IPS-18a (cell line): ENCODE data around the gene DEFB114.

Source experiments
- H3K27ac ChIP-seq: one replicate; pipeline ENCODE4 v1.5.1; 2013; ENCODE audit warnings: low read length
- H3K27me3 ChIP-seq: one replicate; pipeline ENCODE4 v1.6.1; 2013; ENCODE audit warnings: mild to moderate bottlenecking, low read length; ENCODE audit not compliant: control insufficient read depth, insufficient read depth
- H3K36me3 ChIP-seq: one replicate; pipeline ENCODE4 v1.6.1; 2013; ENCODE audit warnings: low read depth, low read length; ENCODE audit not compliant: control insufficient read depth
- H3K4me1 ChIP-seq: one replicate; pipeline ENCODE4 v1.6.1; 2013; ENCODE audit warnings: low read depth, low read length; ENCODE audit not compliant: control insufficient read depth
- H3K4me3 ChIP-seq: one replicate; pipeline ENCODE4 v1.5.1; 2013; ENCODE audit warnings: low read length
- H3K9ac ChIP-seq: one replicate; pipeline ENCODE4 v1.6.1; 2013; ENCODE audit warnings: mild to moderate bottlenecking, low read length, moderate library complexity
- H3K9me3 ChIP-seq: one replicate; pipeline ENCODE4 v1.6.1; 2013; ENCODE audit warnings: low read depth, low read length; ENCODE audit not compliant: control insufficient read depth

The DEFB114 gene

GRCh38 chr6:49935387-49935786, 28.6 kb downstream of the DEFB114 start:
- Histone ChIP-seq H3K27ac (no peak overlapping the region), H3K27me3 (no peaks in the 10 kb centered on the region), H3K9ac (no peak overlapping the region), H3K36me3 (no peaks in the 10 kb centered on the region), H3K4me1 (no peaks in the 10 kb centered on the region), H3K4me3 (no peak overlapping the region), H3K9me3 (no peaks in the 10 kb centered on the region)

GRCh38 chr6:49934770-49935169, 29.2 kb downstream of the DEFB114 start:
- Histone ChIP-seq H3K36me3 (no peaks in the 10 kb centered on the region), H3K9me3 (no peaks in the 10 kb centered on the region), H3K27me3 (no peaks in the 10 kb centered on the region), H3K9ac (no peak overlapping the region), H3K27ac (no peak overlapping the region), H3K4me1 (no peaks in the 10 kb centered on the region), H3K4me3 (no peak overlapping the region)

DNA sequence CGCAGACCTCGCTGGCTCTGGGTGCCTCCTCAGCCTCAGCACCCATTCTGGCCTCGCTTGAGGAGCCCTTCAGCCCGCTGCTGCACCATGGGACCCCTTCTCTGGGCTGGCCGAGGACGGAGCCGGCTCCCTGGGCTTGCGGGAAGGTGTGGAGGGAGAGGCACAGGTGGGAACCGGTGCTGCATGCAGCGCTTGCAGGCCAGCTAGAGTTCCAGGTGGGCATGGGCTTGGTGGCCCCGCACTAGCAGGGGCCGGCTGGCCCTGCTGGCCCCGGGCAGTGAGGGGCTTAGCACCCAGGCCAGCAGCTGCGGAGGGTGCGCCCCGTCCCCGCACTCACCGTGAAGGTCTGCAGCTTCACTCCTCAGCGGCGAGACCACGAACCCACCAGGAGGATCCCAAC, 30.4 kb downstream of the DEFB114 start:
- H3K9me3 ChIP-seq: no peaks in the 10 kb centered on the region
- no peak overlapping the region for H3K27ac ChIP-seq
- H3K36me3 ChIP-seq: no peaks in the 10 kb centered on the region
- no peak overlapping the region for H3K4me3 ChIP-seq
- H3K4me1 ChIP-seq: no peaks in the 10 kb centered on the region
- no peaks in the 10 kb centered on the region for H3K27me3 ChIP-seq
- H3K9ac ChIP-seq: no peak overlapping the region

DNA sequence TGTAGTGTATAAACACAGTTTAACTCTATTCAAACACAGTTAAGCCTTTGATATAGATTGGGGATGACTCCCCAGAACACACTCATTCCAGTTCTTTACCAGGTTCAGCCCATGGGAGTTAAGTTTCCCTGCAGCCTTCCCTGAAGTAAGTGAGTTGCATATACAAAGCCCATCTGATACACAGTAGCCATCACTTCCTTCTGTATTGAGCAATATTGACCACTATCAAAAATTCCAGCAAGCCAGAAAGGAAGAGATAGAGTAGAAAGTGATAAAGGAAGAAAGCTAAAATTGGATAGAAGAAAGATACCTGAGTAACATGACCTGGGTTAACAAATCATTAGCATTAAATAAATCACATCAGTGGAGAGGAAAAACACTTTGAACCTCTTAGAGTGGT, 34.6 kb downstream of the DEFB114 start:
- H3K27me3 ChIP-seq: no peaks in the 10 kb centered on the region
- H3K27ac ChIP-seq: no peak overlapping the region
- no peaks in the 10 kb centered on the region for H3K4me1 ChIP-seq
- H3K9me3 ChIP-seq: no peaks in the 10 kb centered on the region
- H3K9ac ChIP-seq: no peak overlapping the region
- no peak overlapping the region for H3K4me3 ChIP-seq
- no peaks in the 10 kb centered on the region for H3K36me3 ChIP-seq

DNA sequence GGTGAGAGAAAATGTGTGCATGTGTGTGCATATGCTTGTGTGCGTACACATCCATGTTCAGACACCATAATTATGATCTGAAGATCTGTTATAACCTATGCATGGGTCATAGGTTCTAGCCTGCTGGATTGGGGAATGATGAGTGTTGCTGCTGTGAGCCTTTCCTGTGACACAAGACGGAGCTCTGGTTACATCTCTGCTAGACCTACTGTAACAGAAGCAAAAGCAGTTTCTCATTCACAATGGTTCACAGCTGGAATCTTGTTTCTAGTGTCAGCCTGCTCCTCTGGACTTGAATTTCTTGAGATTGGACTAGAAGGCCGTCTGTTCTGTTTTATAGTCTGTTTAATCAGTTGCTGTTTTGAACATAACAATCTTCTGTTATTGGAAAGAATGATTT, 40.1 kb downstream of the DEFB114 start:
- H3K4me1 ChIP-seq: peaks cover 6% of the 10 kb centered on the region
- H3K27me3 ChIP-seq: no peaks in the 10 kb centered on the region
- no peaks in the 10 kb centered on the region for H3K36me3 ChIP-seq
- H3K9me3 ChIP-seq: no peaks in the 10 kb centered on the region
- H3K9ac ChIP-seq: no peak overlapping the region
- H3K27ac ChIP-seq: no peak overlapping the region
- no peak overlapping the region for H3K4me3 ChIP-seq

DNA sequence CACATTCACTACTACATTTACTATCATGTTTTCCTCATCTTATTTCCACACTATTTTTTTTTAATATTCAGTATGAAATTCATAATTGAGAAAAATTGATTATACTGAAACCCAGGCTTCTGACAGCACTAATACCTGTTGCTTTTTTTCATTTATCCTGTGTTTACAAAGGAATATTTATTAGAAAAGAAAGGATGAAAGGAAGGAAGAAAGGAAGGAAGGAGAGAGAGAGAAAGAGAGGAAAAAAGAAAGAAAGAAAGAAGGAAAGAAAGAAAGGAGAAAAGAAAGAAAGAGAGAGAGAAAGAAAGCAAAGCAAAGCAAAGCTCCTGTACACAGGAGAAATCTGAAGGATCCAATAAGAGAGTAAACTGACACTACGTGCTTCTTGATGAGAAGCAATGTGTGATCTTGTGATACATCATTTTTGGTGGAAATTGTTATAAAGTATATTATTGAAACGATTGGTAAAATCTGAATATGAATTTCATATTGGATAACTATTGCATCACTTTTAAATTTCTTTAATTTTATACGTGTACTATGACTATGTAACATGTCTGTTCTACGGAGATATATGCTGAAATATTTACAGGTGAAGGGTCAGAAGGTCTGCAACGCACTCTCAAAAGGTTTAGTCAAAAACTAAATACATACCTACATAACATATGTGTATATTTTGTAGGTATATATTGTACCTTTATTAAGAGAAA, 43.9 kb downstream of the DEFB114 start:
- no peak overlapping the region for H3K27ac ChIP-seq
- peaks cover 19% of the 10 kb centered on the region for H3K4me1 ChIP-seq
- no peak overlapping the region for H3K4me3 ChIP-seq
- H3K27me3 ChIP-seq: no peaks in the 10 kb centered on the region
- H3K36me3 ChIP-seq: no peaks in the 10 kb centered on the region
- no peak overlapping the region for H3K9ac ChIP-seq
- no peaks in the 10 kb centered on the region for H3K9me3 ChIP-seq

GRCh38 chr6:49919261-49919660, 44.7 kb downstream of the DEFB114 start:
- Histone ChIP-seq H3K27ac (no peak overlapping the region), H3K4me3 (no peak overlapping the region), H3K9me3 (no peaks in the 10 kb centered on the region), H3K36me3 (no peaks in the 10 kb centered on the region), H3K27me3 (no peaks in the 10 kb centered on the region), H3K9ac (no peak overlapping the region), H3K4me1 (peaks cover 20% of the 10 kb centered on the region)

DNA sequence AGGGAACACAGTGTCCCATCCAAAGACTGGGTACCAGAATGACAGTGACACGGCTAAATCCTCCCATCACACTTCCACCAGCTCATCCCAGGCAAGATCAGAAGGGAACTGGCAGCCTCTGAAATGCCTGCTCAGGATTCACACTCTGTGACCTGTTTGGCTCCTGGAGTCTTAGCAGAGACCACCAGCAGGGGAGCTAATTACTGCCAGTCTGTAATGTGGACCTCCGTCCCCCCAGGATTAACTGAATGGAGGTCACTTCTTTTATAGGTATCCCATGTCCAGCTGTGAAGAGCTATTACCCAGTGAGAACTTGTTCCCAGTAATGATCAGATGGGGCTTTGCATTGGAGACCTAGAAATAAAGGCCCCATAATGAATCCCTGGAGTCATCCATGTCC, 45.2 kb downstream of the DEFB114 start:
- H3K27ac ChIP-seq: no peak overlapping the region

DNA sequence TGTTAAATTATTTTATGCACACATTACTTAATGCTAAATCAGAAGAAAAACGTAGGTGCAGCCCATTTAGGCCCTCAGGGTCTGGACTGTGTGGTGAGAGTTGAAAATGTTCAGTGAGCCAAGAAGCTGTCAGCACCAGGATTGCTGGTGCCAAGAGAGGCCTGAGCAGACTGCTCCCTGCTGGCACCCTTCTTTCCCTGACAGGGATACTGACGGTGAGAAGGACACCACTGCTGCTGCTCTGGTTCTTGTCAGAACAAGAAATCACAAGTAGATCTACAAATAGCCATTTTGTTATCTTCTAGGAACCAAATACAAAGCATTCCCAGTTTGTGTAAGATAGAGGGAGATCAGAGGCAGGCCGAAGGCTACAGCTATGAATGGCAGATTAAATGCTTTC, 48.9 kb downstream of the DEFB114 start:
- peaks cover 56% of the 10 kb centered on the region for H3K4me1 ChIP-seq
- H3K27ac ChIP-seq: no peak overlapping the region
- no peak overlapping the region for H3K4me3 ChIP-seq
- no peaks in the 10 kb centered on the region for H3K36me3 ChIP-seq
- H3K27me3 ChIP-seq: no peaks in the 10 kb centered on the region
- H3K9me3 ChIP-seq: no peaks in the 10 kb centered on the region
- H3K9ac ChIP-seq: no peak overlapping the region

More for the DNA sequence above, 45.2 kb downstream of the DEFB114 start:
- Histone ChIP-seq H3K4me3 (no peak overlapping the region), H3K9ac (no peak overlapping the region), H3K9me3 (no peaks in the 10 kb centered on the region), H3K4me1 (peaks cover 25% of the 10 kb centered on the region), H3K27me3 (no peaks in the 10 kb centered on the region), H3K36me3 (no peaks in the 10 kb centered on the region)

DNA sequence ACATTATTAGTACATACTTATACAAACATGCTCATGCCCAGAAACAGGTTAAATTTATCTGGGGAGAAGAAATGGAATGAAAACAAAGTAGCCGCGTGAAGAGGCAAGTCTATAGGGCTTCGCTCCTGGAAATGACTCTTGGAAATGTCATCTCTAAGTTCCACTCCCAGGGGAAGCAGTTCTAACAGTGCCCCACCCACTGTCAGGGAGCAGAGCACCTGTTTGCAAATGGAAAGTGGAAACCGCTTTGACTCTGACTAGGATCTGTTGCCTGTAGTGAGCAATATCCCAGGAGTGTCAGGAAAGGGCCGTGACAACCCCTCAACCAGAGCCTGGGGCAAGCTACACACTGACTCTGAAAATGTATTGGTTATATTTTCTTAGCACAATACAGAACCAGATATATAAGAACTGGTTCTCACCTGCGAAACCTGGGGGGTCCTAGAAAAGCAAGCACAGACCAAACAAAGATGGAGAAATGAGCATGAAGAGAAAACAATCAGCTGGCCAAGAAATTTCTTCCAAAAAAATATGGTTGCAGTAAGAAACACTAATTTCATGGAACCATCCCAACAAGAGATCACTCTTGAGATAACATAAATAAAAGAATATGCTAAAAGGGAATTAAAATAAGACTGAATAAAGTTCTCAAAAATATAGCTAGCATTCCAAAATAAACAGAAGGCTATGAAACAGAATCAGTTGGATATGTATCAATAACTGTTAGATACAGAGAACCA, 50.2 kb downstream of the DEFB114 start:
- Histone ChIP-seq H3K27me3 (no peaks in the 10 kb centered on the region), H3K9ac (no peak overlapping the region), H3K27ac (no peak overlapping the region), H3K9me3 (no peaks in the 10 kb centered on the region), H3K4me3 (no peak overlapping the region), H3K4me1 (peaks cover 58% of the 10 kb centered on the region), H3K36me3 (no peaks in the 10 kb centered on the region)

- Histone ChIP-seq H3K9me3 (no peaks in the 10 kb centered on the region), H3K27ac (peak overlapping the region; percentile 65), H3K4me3 (peak overlapping the region; percentile 27), H3K9ac (no peak overlapping the region), H3K27me3 (no peaks in the 10 kb centered on the region), H3K4me1 (peaks cover 67% of the 10 kb centered on the region), H3K36me3 (no peaks in the 10 kb centered on the region)
These were observed 51.8 kb downstream of the DEFB114 start for GRCh38 chr6:49912196-49912595.

DNA sequence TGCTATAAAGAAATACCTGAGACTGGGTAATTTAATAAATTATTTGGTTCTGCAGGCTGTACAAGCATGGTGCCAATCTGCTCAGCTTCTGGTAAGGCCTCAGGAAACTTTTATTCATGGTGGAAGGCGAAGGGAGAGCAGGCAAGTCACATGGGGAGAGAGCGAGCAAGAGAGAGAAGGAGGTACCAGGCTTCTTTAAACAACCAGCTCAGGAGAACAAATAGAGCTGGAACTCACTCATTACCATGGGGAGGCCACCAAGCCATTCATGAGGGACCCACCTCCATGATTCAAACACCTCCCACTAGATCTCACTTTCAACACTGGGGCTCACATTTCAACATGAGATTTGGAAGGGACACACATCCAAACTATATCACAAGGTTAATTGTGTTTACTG, 52.7 kb downstream of the DEFB114 start:
- Histone ChIP-seq H3K4me3 (peak overlapping the region; percentile 27), H3K4me1 (peaks cover 60% of the 10 kb centered on the region), H3K36me3 (no peaks in the 10 kb centered on the region), H3K9ac (no peak overlapping the region), H3K27me3 (no peaks in the 10 kb centered on the region), H3K9me3 (no peaks in the 10 kb centered on the region), H3K27ac (no peak overlapping the region)
